ENCODE measurements around the gene PLAU.
A peak's percentile ranks its signal among the peaks of the same experiment; 100 is the strongest.

PLAU gene

GRCh38 chr10:73873142-73873837 is 37.6 kb upstream of the PLAU start:
- Histone ChIP-seq H3K4me2 (ENCODE audit: low read depth, low read length) (peak overlapping the region; percentile 60), H3K79me2 (ENCODE audit: low read length) (peaks cover 35% of the 10 kb centered on the region), H3K9ac (ENCODE audit: low read length) (no peak overlapping the region), H3K27me3 (replicated peaks; ENCODE audit: insufficient read depth, low read length) (no peaks in the 10 kb centered on the region), H3K4me3 (ENCODE audit: low read length) (peak overlapping the region; percentile 29; the same call in 1 of the 2 replicates), H3K4me1 (ENCODE audit: low read length) (peaks cover 9% of the 10 kb centered on the region), H3K27ac (ENCODE audit: low read length) (no peak overlapping the region), H3K9me3 (replicated peaks; ENCODE audit: insufficient read depth, low read length) (no peaks in the 10 kb centered on the region), H3K36me3 (replicated peaks; ENCODE audit: insufficient read depth, low read length) (no peaks in the 10 kb centered on the region), H3K9me2 (replicated peaks; ENCODE audit: insufficient read depth, low read length) (no peaks in the 10 kb centered on the region), H3F3A (ENCODE audit: insufficient read depth, low read length) (peaks cover 6% of the 10 kb centered on the region; the same call in 1 of the 2 replicates), H2AFZ (ENCODE audit: low read length) (no peak overlapping the region), H4K20me1 (ENCODE audit: insufficient read depth, low read length) (no peaks in the 10 kb centered on the region; the same call in 1 of the 2 replicates)
- TF ChIP-seq, protein P1, sequence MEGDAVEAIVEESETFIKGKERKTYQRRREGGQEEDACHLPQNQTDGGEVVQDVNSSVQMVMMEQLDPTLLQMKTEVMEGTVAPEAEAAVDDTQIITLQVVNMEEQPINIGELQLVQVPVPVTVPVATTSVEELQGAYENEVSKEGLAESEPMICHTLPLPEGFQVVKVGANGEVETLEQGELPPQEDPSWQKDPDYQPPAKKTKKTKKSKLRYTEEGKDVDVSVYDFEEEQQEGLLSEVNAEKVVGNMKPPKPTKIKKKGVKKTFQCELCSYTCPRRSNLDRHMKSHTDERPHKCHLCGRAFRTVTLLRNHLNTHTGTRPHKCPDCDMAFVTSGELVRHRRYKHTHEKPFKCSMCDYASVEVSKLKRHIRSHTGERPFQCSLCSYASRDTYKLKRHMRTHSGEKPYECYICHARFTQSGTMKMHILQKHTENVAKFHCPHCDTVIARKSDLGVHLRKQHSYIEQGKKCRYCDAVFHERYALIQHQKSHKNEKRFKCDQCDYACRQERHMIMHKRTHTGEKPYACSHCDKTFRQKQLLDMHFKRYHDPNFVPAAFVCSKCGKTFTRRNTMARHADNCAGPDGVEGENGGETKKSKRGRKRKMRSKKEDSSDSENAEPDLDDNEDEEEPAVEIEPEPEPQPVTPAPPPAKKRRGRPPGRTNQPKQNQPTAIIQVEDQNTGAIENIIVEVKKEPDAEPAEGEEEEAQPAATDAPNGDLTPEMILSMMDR (IDR thresholded peaks at IDR 0.05; ENCODE audit: low read length): no peak
- TF ChIP-seq EZH2phosphoT487 (IDR thresholded peaks at IDR 0.05; ENCODE audit: low read length) (no peak), EZH2 (optimal IDR thresholded peaks at IDR 0.05; ENCODE audit: low read depth, low read length) (no peak)
- peak; percentile 3 for DNase-seq

- peaks cover 6% of the 10 kb centered on the region; the same call in 1 of the 2 replicates for H3F3A ChIP-seq (ENCODE audit: insufficient read depth, low read length)
- peaks cover 34% of the 10 kb centered on the region for H3K79me2 ChIP-seq (ENCODE audit: low read length)
- H3K9me3 ChIP-seq (replicated peaks; ENCODE audit: insufficient read depth, low read length): no peaks in the 10 kb centered on the region
- DNase-seq: peak; percentile 6
- H3K4me3 ChIP-seq (ENCODE audit: low read length): peak overlapping the region; percentile 81
- TF ChIP-seq EZH2 (optimal IDR thresholded peaks at IDR 0.05; ENCODE audit: low read depth, low read length) (no peak), EZH2phosphoT487 (IDR thresholded peaks at IDR 0.05; ENCODE audit: low read length) (no peak)
- TF ChIP-seq, protein P1 (IDR thresholded peaks at IDR 0.05; ENCODE audit: low read length): no peak
- peaks cover 9% of the 10 kb centered on the region for H3K4me1 ChIP-seq (ENCODE audit: low read length)
- H3K27ac ChIP-seq (ENCODE audit: low read length): no peak overlapping the region
- no peaks in the 10 kb centered on the region for H3K36me3 ChIP-seq (replicated peaks; ENCODE audit: insufficient read depth, low read length)
- H3K9ac ChIP-seq (ENCODE audit: low read length): peak overlapping the region; percentile 38; the same call in 1 of the 2 replicates
- H3K9me2 ChIP-seq (replicated peaks; ENCODE audit: insufficient read depth, low read length): no peaks in the 10 kb centered on the region
- H3K4me2 ChIP-seq (ENCODE audit: low read depth, low read length): no peak overlapping the region
- no peaks in the 10 kb centered on the region for H3K27me3 ChIP-seq (replicated peaks; ENCODE audit: insufficient read depth, low read length)
- H4K20me1 ChIP-seq (ENCODE audit: insufficient read depth, low read length): no peaks in the 10 kb centered on the region; the same call in 1 of the 2 replicates
- no peak overlapping the region for H2AFZ ChIP-seq (ENCODE audit: low read length)
These were observed 37.1 kb upstream of the PLAU start for GRCh38 chr10:73873838-73874215.

DNA sequence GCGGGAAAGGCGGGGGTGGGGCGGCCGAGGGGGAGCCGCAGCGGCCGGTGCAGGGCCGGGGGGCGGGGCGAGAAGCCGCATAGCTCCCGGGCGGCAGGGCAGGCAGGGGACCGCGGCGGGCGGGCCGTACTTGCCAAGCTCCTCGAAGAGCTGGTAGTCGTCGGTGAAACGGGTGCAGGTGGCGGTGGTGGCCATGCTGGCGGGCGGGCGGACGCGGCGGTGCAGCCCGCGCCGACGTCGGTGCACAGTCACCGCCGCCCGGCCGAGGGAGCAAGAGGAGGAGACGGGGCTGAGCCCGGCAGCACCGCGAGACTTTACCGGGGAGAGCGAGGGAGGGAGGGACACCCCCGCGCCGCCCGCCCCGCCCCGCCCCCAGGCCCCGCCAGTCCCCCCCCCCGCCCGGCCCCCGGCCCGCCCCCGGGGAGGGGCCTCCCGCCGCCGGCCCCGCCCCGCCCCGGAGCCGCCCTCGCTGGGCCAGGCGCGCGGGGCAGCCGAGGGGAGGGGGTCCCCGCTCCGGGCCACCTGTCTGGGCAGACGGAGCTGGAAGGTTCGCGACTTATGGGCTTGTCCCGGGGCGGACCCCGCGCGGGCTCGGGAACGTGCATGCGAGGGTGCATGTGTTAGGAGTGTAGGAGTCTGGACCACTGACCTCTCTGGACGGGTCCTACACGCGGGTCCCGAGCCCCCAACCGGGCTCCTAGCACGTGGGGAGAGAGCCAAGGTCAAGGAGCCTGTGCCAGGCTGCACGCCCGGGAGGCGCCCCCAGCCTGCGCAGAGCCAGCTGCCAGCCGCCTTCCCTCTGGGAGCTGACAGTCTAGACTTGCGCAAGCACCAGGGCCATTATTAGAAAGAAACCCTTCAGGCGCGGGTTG is 36.4 kb upstream of the PLAU start, which contains the start of gene CAMK2G:
Gene CAMK2G, minus strand, starts transcription at position 289 of the 872 bp plus-strand sequence. Its CDS starts 94 bp downstream, at position 195.
- H4K20me1 ChIP-seq (ENCODE audit: insufficient read depth, low read length): no peaks in the 10 kb centered on the region; the same call in 1 of the 2 replicates
- H3K4me1 ChIP-seq (ENCODE audit: low read length): peaks cover 9% of the 10 kb centered on the region
- peaks cover 27% of the 10 kb centered on the region for H3K79me2 ChIP-seq (ENCODE audit: low read length)
- peak within 1 kb of the TSS; percentile 81 for H3K4me3 ChIP-seq (ENCODE audit: low read length)
- H3K9me2 ChIP-seq (replicated peaks; ENCODE audit: insufficient read depth, low read length): no peaks in the 10 kb centered on the region
- TF ChIP-seq, protein P1 (IDR thresholded peaks at IDR 0.05; ENCODE audit: low read length): no peak
- TF ChIP-seq EZH2phosphoT487 (IDR thresholded peaks at IDR 0.05; ENCODE audit: low read length) (no peak), EZH2 (optimal IDR thresholded peaks at IDR 0.05; ENCODE audit: low read depth, low read length) (no peak)
- H3K4me2 ChIP-seq (ENCODE audit: low read depth, low read length): peak within 1 kb of the TSS; percentile 97
- H3K27me3 ChIP-seq (replicated peaks; ENCODE audit: insufficient read depth, low read length): no peaks in the 10 kb centered on the region
- H3K27ac ChIP-seq (ENCODE audit: low read length): no peak within 1 kb of the TSS
- H3K36me3 ChIP-seq (replicated peaks; ENCODE audit: insufficient read depth, low read length): no peaks in the 10 kb centered on the region
- H2AFZ ChIP-seq (ENCODE audit: low read length): peak within 1 kb of the TSS; percentile 93
- peak; percentile 81 for DNase-seq
- no peaks in the 10 kb centered on the region for H3K9me3 ChIP-seq (replicated peaks; ENCODE audit: insufficient read depth, low read length)
- peak within 1 kb of the TSS; percentile 50; the same call in 1 of the 2 replicates for H3K9ac ChIP-seq (ENCODE audit: low read length)
- H3F3A ChIP-seq (ENCODE audit: insufficient read depth, low read length): peaks cover 6% of the 10 kb centered on the region; the same call in 1 of the 2 replicates

Measured in MM.1S (cell line).